Neural crest cell (in vitro differentiated cells): ENCODE measurements around the gene DNM3. TPM values are rescaled to one million over a fixed set of nuclear protein-coding genes. Genes with fewer than 3 reads are reported as not detected.

Experiments used
- DNase-seq: peaks from one replicate; pipeline ENCODE4 v3.0.0; 2021; ENCODE audit warnings: low read depth, mixed read lengths, low spot score
- H3K27ac Mint-ChIP-seq: one replicate; pipeline ENCODE4 v1.8.0; 2021; ENCODE audit warnings: mild to moderate bottlenecking, mixed read lengths; ENCODE audit not compliant: unreplicated experiment
- H3K27me3 Mint-ChIP-seq: 2 replicates; pipeline ENCODE4 v1.8.0; 2021; ENCODE audit warnings: low read depth, mild to moderate bottlenecking, mixed read lengths
- H3K36me3 Mint-ChIP-seq: 2 replicates; pipeline ENCODE4 v1.8.0; 2021; ENCODE audit warnings: low read depth, mild to moderate bottlenecking, mixed read lengths
- H3K4me1 Mint-ChIP-seq: 2 replicates; pipeline ENCODE4 v1.8.0; 2021; ENCODE audit warnings: mixed read lengths
- H3K4me3 Mint-ChIP-seq: one replicate; pipeline ENCODE4 v1.8.0; 2021; ENCODE audit warnings: mild to moderate bottlenecking, mixed read lengths
- H3K9me3 Mint-ChIP-seq: 2 replicates; pipeline ENCODE4 v1.8.0; 2021; ENCODE audit warnings: mixed read lengths
- CTCF ChIP-seq: fragments of 200-600 bp; sonication (generic); conservative IDR thresholded peaks from 2 replicates; pipeline ENCODE4 v1.5.0; 2021; ENCODE audit warnings: antibody characterized with exemption, mild to moderate bottlenecking
- total RNA-seq: library from RNA; stranded (reverse); gene quantifications from 2 replicates; pipeline ENCODE4 v1.2.1, GENCODE V29; 2021

Gene DNM3
- total RNA-seq, 1 donor from 2014 or later, result 3.5 TPM

GRCh38 chr1:171988243-171988885 is 147.1 kb downstream of the DNM3 start:
- TF ChIP-seq CTCF, result no peak
- H3K27ac Mint-ChIP-seq, result no peak overlapping the region
- DNase-seq, result no peak
- H3K36me3 Mint-ChIP-seq, result no peaks in the 10 kb centered on the region
- H3K4me1 Mint-ChIP-seq, result peaks cover 5% of the 10 kb centered on the region
- H3K27me3 Mint-ChIP-seq, result no peaks in the 10 kb centered on the region
- no peaks in the 10 kb centered on the region for H3K9me3 Mint-ChIP-seq
- no peak overlapping the region for H3K4me3 Mint-ChIP-seq

GRCh38 chr1:171990371-171990770 is 149.1 kb downstream of the DNM3 start:
- H3K27me3 Mint-ChIP-seq, result no peaks in the 10 kb centered on the region
- no peak for DNase-seq
- H3K4me3 Mint-ChIP-seq, result no peak overlapping the region
- H3K27ac Mint-ChIP-seq, result no peak overlapping the region
- no peak for TF ChIP-seq CTCF
- no peaks in the 10 kb centered on the region for H3K9me3 Mint-ChIP-seq
- peaks cover 5% of the 10 kb centered on the region for H3K4me1 Mint-ChIP-seq
- no peaks in the 10 kb centered on the region for H3K36me3 Mint-ChIP-seq

DNA sequence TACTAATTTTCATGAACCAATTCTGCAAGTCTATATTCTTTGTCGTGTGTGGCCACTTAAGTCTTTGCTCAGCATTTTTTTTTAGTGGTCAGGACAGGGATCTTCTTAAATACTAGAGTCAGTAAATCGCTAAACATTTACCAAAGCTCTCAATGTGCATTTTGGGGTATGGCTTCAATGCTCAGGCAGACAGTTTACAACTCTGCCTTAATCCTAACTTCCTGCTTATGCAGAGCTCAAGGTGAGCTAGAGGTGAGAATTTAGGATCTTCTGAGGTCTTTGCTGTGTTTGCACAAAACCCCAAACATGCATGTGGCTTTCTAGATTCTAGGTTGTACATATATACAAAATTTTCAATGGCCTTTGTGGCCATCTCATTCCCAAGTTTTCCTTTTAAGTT is 153.0 kb downstream of the DNM3 start:
- Mint-ChIP-seq H3K4me1 (peaks cover 5% of the 10 kb centered on the region), H3K27ac (no peak overlapping the region)

GRCh38 chr1:171995573-171995972 is 154.3 kb downstream of the DNM3 start:
- H3K27me3 Mint-ChIP-seq, result no peaks in the 10 kb centered on the region
- no peak for TF ChIP-seq CTCF
- no peak for DNase-seq
- no peaks in the 10 kb centered on the region for H3K9me3 Mint-ChIP-seq
- no peaks in the 10 kb centered on the region for H3K4me1 Mint-ChIP-seq
- H3K27ac Mint-ChIP-seq, result no peak overlapping the region
- no peaks in the 10 kb centered on the region for H3K36me3 Mint-ChIP-seq
- H3K4me3 Mint-ChIP-seq, result no peak overlapping the region

More for the DNA sequence above, 153.0 kb downstream of the DNM3 start:
- no peaks in the 10 kb centered on the region for H3K27me3 Mint-ChIP-seq
- no peak overlapping the region for H3K4me3 Mint-ChIP-seq
- no peaks in the 10 kb centered on the region for H3K36me3 Mint-ChIP-seq
- no peak for TF ChIP-seq CTCF
- DNase-seq, result no peak
- no peaks in the 10 kb centered on the region for H3K9me3 Mint-ChIP-seq

DNA sequence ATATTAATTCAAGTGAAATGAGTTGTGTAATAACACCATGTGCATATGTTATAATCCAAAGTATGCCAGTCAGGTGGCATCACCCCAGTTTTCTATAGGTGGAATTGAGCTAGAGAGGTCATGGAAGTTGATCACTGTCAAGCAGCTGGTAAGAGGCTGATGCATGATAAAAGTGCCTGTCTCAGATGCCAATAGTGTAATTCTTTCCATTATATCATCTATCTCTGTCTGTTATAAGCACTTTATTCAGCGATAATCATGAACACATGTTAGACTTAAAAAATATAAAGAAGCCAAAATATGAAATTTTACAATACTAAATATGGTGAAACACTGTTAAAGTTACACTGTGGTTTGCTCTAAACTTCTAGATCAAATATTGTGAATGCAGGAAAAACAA is 156.6 kb downstream of the DNM3 start:
- H3K4me1 Mint-ChIP-seq, result no peaks in the 10 kb centered on the region
- no peaks in the 10 kb centered on the region for H3K27me3 Mint-ChIP-seq
- H3K9me3 Mint-ChIP-seq, result no peaks in the 10 kb centered on the region
- no peaks in the 10 kb centered on the region for H3K36me3 Mint-ChIP-seq
- no peak overlapping the region for H3K27ac Mint-ChIP-seq
- no peak overlapping the region for H3K4me3 Mint-ChIP-seq
- DNase-seq, result no peak
- TF ChIP-seq CTCF, result no peak

DNA sequence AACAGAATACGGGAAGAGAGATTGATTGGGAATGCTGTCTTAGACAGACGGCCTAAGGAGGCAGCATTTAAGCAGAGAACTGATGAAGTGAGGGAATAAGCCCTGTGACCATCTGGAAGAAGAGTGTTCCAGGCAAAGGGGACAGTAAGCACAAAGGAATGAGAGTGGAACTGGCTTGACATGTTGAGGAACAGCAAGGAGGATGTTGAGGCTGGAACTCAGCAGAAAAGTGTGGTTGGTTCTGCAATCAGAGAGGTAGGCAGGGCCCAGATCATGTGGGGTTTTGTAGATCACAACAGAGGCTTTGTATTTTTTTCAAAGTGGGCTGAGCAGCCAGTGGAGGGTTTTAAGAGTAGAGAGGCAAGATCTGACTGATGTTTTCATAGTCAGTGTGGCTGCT is 157.4 kb downstream of the DNM3 start:
- Mint-ChIP-seq H3K36me3 (no peaks in the 10 kb centered on the region), H3K27ac (no peak overlapping the region), H3K9me3 (no peaks in the 10 kb centered on the region), H3K27me3 (no peaks in the 10 kb centered on the region), H3K4me1 (no peaks in the 10 kb centered on the region), H3K4me3 (no peak overlapping the region)
- no peak for TF ChIP-seq CTCF
- no peak for DNase-seq
